Vagina (tissue), 2 donors: Measurements from ENCODE around the gene PDE4A. TPM values are rescaled to one million over a fixed set of nuclear protein-coding genes. Genes with fewer than 3 reads are reported as not detected.

Experiments
- DNase-seq, 2 donors: peaks; one replicate each; pipeline ENCODE4 v3.0.0-alpha.2; 2017; ENCODE audit errors: extremely low spot score in 2 of 2
- H3K27ac ChIP-seq: fragments of 200-600 bp; sonication (generic); one replicate; pipeline ENCODE4 v1.5.1; 2019
- H3K27me3 ChIP-seq: fragments of 200-600 bp; sonication (generic); one replicate; pipeline ENCODE4 v1.5.1; 2019
- H3K36me3 ChIP-seq, 2 donors: fragments of 200-600 bp; sonication (generic); one replicate each; pipeline ENCODE4 v1.5.1; 2017 to 2019
- H3K4me1 ChIP-seq: fragments of 200-600 bp; sonication (generic); one replicate; pipeline ENCODE4 v1.5.1; 2019
- H3K4me3 ChIP-seq, 2 donors: fragments of 200-600 bp; sonication (generic); 1 replicate in 1 of 2; 2 replicates in 1 of 2; pipeline ENCODE4 v1.5.1; 2016 to 2019
- H3K9me3 ChIP-seq: fragments of 200-600 bp; sonication (generic); one replicate; pipeline ENCODE4 v1.5.1; 2019
- POLR2A ChIP-seq, 2 donors: fragments of 450-650 bp; IDR thresholded peaks; one replicate each; pipeline ENCODE4 v1.6.1; 2017; ENCODE audit warnings: antibody characterized with exemption in 2 of 2, mild to moderate bottlenecking in 2 of 2, moderate library complexity in 2 of 2
- POLR2AphosphoS5 ChIP-seq, 2 donors: sonication (generic); formaldehyde crosslinking; IDR thresholded peaks; one replicate each; pipeline ENCODE4 v1.9.0; 2017; ENCODE audit warnings: antibody characterized with exemption in 2 of 2, mild to moderate bottlenecking in 2 of 2, low read depth in 1 of 2; ENCODE audit not compliant: insufficient read depth in 1 of 2
- intact Hi-C: fragments of 100-400 bp; cut with DNase I; formaldehyde crosslinking; loops from one replicate; pipeline ENCODE4 v1.15.1; 2023
- total RNA-seq: library from RNA; depleted of rRNA; stranded (reverse); fragments of >200 nt; gene quantifications from one replicate; pipeline ENCODE4 v1.2.3, GENCODE V29; 2016
- TF ChIP-seq, protein P1 (sequence below), 3 experiments: fragments of 450-650 bp in 2 of 3; fragments of 200-600 bp in 1 of 3; sonication (generic) in 1 of 3; IDR thresholded peaks; one replicate each; pipeline ENCODE4 v1.5.1; 2017 to 2019; ENCODE audit warnings: antibody characterized with exemption in 3 of 3, mild to moderate bottlenecking in 2 of 3, moderate library complexity in 2 of 3

PDE4A gene
- total RNA-seq, 1 donor from 2014 or later = 16.7 TPM

DNA sequence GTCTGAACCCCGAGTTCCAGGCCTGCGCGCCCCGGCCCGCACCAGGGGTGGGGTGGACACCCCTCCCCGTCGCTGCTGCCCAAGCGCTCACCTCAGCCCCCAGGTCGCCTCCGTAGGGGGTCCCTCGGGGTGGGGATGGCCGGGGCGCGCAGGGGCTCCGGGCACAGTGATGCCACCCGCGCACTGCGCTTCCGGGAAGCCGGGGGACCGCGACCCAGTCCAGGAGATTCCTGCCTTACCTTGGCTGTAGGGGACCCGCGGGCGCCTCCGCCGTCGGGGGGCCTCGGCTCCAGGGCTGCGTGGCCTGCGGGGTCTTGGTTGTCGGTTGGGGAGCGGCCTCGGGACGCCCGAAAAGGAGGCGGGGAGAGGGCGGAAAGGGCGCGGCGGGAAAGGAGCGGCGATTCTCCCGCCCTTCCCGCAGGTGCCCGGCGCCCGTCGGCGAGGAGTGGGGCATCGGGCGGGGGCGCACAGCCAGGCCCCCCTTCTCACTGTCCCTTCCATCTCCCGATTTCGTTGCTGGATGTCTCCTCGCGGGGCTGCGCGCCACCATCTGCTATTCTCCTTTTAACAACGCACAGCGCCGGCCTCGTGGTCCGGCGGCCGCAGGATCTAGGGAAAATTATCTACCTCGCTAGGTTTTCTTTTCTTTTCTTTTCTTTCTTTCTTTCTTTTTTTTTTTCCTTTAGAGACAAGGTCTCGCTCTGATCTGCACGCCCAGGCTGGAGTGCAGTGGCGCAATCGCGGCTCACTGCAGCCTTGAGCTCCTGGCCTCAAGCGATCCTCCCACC, 82.9 kb downstream of the PDE4A start, which contains the start of gene KEAP1:
Gene KEAP1, minus strand, starts transcription at position 355 of the 788 bp plus-strand sequence. CDS start 3,323 bp downstream, outside the sequence.
- Histone ChIP-seq H3K9me3 (no peaks in the 10 kb centered on the region), H3K4me3 (peak within 1 kb of the TSS; percentile 76 to 89), H3K36me3 (peaks cover 0 to 13% of the 10 kb centered on the region in 2 donors), H3K4me1 (peaks cover 37% of the 10 kb centered on the region), H3K27ac (peak within 1 kb of the TSS; percentile 94), H3K27me3 (no peaks in the 10 kb centered on the region)
- TF ChIP-seq POLR2A (IDR thresholded peaks at IDR 0.05) = no peak
- TF ChIP-seq, protein P1, sequence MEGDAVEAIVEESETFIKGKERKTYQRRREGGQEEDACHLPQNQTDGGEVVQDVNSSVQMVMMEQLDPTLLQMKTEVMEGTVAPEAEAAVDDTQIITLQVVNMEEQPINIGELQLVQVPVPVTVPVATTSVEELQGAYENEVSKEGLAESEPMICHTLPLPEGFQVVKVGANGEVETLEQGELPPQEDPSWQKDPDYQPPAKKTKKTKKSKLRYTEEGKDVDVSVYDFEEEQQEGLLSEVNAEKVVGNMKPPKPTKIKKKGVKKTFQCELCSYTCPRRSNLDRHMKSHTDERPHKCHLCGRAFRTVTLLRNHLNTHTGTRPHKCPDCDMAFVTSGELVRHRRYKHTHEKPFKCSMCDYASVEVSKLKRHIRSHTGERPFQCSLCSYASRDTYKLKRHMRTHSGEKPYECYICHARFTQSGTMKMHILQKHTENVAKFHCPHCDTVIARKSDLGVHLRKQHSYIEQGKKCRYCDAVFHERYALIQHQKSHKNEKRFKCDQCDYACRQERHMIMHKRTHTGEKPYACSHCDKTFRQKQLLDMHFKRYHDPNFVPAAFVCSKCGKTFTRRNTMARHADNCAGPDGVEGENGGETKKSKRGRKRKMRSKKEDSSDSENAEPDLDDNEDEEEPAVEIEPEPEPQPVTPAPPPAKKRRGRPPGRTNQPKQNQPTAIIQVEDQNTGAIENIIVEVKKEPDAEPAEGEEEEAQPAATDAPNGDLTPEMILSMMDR (IDR thresholded peaks at IDR 0.05) = no peak
- TF ChIP-seq POLR2AphosphoS5 (IDR thresholded peaks at IDR 0.05; ENCODE audit: insufficient read depth in 1 of 2, low read depth in 1 of 2) = peak in 1 of 2 donors; percentile 60
- peak in 1 of 2 donors; percentile 86 for DNase-seq
- intact Hi-C loops = loop anchor here (2.0 kb wide), 1 partner anchor 62 kb away; no protein-coding TSS in a partner anchor

DNA sequence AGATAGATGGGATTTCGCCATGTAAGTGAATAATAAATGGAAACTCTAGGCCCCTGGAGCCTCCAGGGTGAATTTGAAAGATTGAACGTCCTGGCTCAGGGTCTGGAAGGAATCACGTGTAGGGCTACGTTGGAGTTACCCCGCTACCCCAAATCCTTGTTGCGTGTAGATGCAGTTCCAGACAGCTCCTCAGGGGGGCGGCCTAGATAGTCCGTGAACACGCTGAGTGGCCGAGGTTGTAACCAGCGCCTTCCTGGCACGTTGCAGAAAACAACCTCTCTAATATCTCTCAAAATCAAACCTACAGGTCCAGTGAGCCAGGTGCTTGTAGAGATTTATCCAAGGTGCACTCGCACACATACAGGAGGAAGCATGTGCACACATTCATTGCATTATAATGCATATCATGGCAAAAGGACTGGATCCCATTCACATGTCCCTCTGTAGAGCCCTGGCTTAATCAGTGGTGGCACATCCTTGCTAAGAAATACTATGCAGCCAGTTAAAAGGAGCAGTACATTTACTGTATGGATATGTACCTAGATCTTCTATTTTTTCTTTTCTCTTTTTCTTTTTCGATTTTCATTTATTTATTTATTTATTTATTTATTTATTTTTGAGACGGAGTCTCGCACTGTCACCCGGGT, 85.4 kb downstream of the PDE4A start:
- Histone ChIP-seq H3K27me3 (no peaks in the 10 kb centered on the region), H3K36me3 (no peaks in the 10 kb centered on the region), H3K4me3 (no peak overlapping the region), H3K4me1 (peaks cover 21% of the 10 kb centered on the region), H3K27ac (no peak overlapping the region), H3K9me3 (no peaks in the 10 kb centered on the region)
- intact Hi-C loops = no loop called here
- TF ChIP-seq, protein P1 (IDR thresholded peaks at IDR 0.05) = peak in 2 of 3 experiments; percentile 39 to 59
- TF ChIP-seq POLR2AphosphoS5 (IDR thresholded peaks at IDR 0.05; ENCODE audit: insufficient read depth in 1 of 2, low read depth in 1 of 2) = no peak
- no peak for TF ChIP-seq POLR2A (IDR thresholded peaks at IDR 0.05)
- DNase-seq = peak in 1 of 2 donors; percentile 64

DNA sequence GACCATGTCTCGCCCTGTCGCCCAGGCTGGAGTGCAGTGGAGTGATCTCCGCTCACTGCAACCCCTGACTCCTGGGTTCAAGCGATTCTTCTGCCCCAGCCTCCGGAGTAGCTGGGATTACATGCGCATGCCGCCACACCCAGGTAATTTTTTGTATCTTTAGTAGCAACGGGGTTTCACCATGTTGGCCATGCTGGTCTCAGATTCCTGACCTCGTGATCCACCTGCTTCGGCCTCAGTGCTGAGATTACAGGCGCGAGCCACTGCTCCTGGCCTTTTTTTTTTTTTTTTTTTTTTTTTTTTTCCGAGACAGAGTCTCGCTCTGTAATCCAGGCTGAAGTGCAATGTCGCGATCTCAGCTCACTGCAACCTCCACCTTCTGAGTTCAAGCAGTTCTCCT, 87.7 kb downstream of the PDE4A start:
- Histone ChIP-seq H3K36me3 (no peaks in the 10 kb centered on the region), H3K4me1 (peaks cover 8% of the 10 kb centered on the region), H3K4me3 (no peak overlapping the region), H3K9me3 (no peaks in the 10 kb centered on the region), H3K27ac (no peak overlapping the region), H3K27me3 (no peaks in the 10 kb centered on the region)
- intact Hi-C loops = no loop called here
- no peak for DNase-seq
- TF ChIP-seq, protein P1 (IDR thresholded peaks at IDR 0.05) = no peak
- TF ChIP-seq POLR2A (IDR thresholded peaks at IDR 0.05) (no peak), POLR2AphosphoS5 (IDR thresholded peaks at IDR 0.05; ENCODE audit: insufficient read depth in 1 of 2, low read depth in 1 of 2) (no peak)

DNA sequence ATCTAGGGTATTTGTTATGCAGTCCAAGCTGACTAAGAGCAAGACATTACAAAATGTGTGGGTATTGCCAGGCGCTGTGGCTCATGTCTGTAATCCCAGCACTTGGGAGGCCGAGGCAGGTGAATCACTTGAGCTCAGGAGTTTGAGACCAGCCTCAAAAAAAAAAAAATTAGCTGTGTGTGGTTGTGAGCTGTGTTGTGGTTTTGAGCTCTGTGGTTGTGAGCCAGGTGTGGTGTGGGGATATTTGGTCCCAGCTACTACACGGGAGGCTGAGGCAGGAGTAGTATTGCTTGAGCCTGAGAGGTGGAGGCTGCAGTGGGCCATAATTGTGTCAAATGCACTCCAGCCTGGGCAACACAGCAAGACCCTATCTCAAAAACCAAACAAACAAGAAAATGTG, 88.4 kb downstream of the PDE4A start:
- H3K27ac ChIP-seq = no peak overlapping the region

More for the DNA sequence above, 88.4 kb downstream of the PDE4A start:
- Histone ChIP-seq H3K4me1 (peaks cover 8% of the 10 kb centered on the region), H3K27me3 (no peaks in the 10 kb centered on the region), H3K4me3 (no peak overlapping the region), H3K9me3 (no peaks in the 10 kb centered on the region), H3K36me3 (no peaks in the 10 kb centered on the region)
- DNase-seq = no peak
- TF ChIP-seq POLR2AphosphoS5 (IDR thresholded peaks at IDR 0.05; ENCODE audit: insufficient read depth in 1 of 2, low read depth in 1 of 2) (no peak), POLR2A (IDR thresholded peaks at IDR 0.05) (no peak)
- TF ChIP-seq, protein P1 (IDR thresholded peaks at IDR 0.05) = no peak
- intact Hi-C loops = no loop called here
